ENCODE results near the gene TMED3. TPM values are rescaled to one million over a fixed set of nuclear protein-coding genes. Genes with fewer than 3 reads are reported as not detected.

The TMED3 gene
- total RNA-seq, 4 donors from 2014 or later, result 156 to 235 (median 190) TPM

GRCh38 chr15:79322945-79323344 is 12.0 kb downstream of the TMED3 start:
- intact Hi-C loops (cut with DNase I), result no loop called here
- Histone ChIP-seq H3K9me3 (no peaks in the 10 kb centered on the region), H3K4me3 (replicated peaks in 1 of 3) (no peak overlapping the region), H3K4me1 (peaks cover 3 to 8% of the 10 kb centered on the region in 2 donors), H3K27me3 (no peaks in the 10 kb centered on the region), H3K27ac (no peak overlapping the region), H3K36me3 (peaks cover 3 to 20% of the 10 kb centered on the region in 2 donors)
- no peak for TF ChIP-seq CTCF (IDR thresholded peaks at IDR 0.05)
- TF ChIP-seq POLR2A (IDR thresholded peaks at IDR 0.05), result no peak
- DNase-seq, result no peak
- 84 to 87% methylated on average over 6 of the region's 6 CpGs for WGBS, 2 donors

- Histone ChIP-seq H3K4me1 (peaks cover 13 to 15% of the 10 kb centered on the region in 2 donors), H3K27me3 (no peaks in the 10 kb centered on the region), H3K27ac (no peak overlapping the region), H3K4me3 (replicated peaks in 1 of 3) (no peak overlapping the region), H3K9me3 (no peaks in the 10 kb centered on the region), H3K36me3 (no peaks in the 10 kb centered on the region)
- DNase-seq, result no peak
- WGBS, 2 donors, result 76 to 78% methylated on average over 2 of the region's 2 CpGs
- TF ChIP-seq POLR2A (IDR thresholded peaks at IDR 0.05), result no peak
- intact Hi-C loops (cut with DNase I), result no loop called here
Observed at GRCh38 chr15:79329171-79329611, 18.3 kb downstream of the TMED3 start.

GRCh38 chr15:79332824-79333510 is 22.1 kb downstream of the TMED3 start:
- TF ChIP-seq POLR2A (IDR thresholded peaks at IDR 0.05) (no peak), CTCF (IDR thresholded peaks at IDR 0.05) (no peak)
- H3K9me3 ChIP-seq, result no peaks in the 10 kb centered on the region
- no peaks in the 10 kb centered on the region for H3K36me3 ChIP-seq
- no peak overlapping the region for H3K4me3 ChIP-seq (replicated peaks in 1 of 3)
- peak overlapping the region; percentile 2 to 13 (median 6) for H3K27ac ChIP-seq
- peak; percentile 55 to 58 for DNase-seq
- no peaks in the 10 kb centered on the region for H3K27me3 ChIP-seq
- H3K4me1 ChIP-seq, result peaks cover 13 to 15% of the 10 kb centered on the region in 2 donors
- 51 to 66% methylated on average over 5 of the region's 5 CpGs for WGBS, 2 donors
- intact Hi-C loops (cut with DNase I), result loop anchor here (10.0 kb wide), 1 partner anchor 522 kb away; no protein-coding TSS in a partner anchor

GRCh38 chr15:79337591-79337990 is 26.7 kb downstream of the TMED3 start:
- Histone ChIP-seq H3K4me1 (peaks cover 7 to 8% of the 10 kb centered on the region in 2 donors), H3K36me3 (no peaks in the 10 kb centered on the region), H3K4me3 (replicated peaks in 1 of 3) (no peak overlapping the region), H3K27ac (no peak overlapping the region), H3K9me3 (no peaks in the 10 kb centered on the region), H3K27me3 (no peaks in the 10 kb centered on the region)
- DNase-seq, result no peak
- WGBS, 2 donors, result 64 to 77% methylated on average over 7 of the region's 7 CpGs
- TF ChIP-seq POLR2A (IDR thresholded peaks at IDR 0.05), result no peak
- TF ChIP-seq CTCF (IDR thresholded peaks at IDR 0.05), result no peak
- intact Hi-C loops (cut with DNase I), result loop anchor here (10.0 kb wide), 1 partner anchor 517 kb away; no protein-coding TSS in a partner anchor

- intact Hi-C loops (cut with DNase I), result loop anchor here (10.0 kb wide), 1 partner anchor 515 kb away; no protein-coding TSS in a partner anchor
- no peaks in the 10 kb centered on the region for H3K4me1 ChIP-seq
- H3K27me3 ChIP-seq, result no peaks in the 10 kb centered on the region
- H3K36me3 ChIP-seq, result no peaks in the 10 kb centered on the region
- TF ChIP-seq POLR2A (IDR thresholded peaks at IDR 0.05), result no peak
- peak; percentile 71 to 96 (median 86) for TF ChIP-seq CTCF (IDR thresholded peaks at IDR 0.05)
- H3K27ac ChIP-seq, result no peak overlapping the region
- 68 to 73% methylated on average over 3 of the region's 3 CpGs for WGBS, 2 donors
- no peak overlapping the region for H3K4me3 ChIP-seq (replicated peaks in 1 of 3)
- peak; percentile 19 to 32 for DNase-seq
- no peaks in the 10 kb centered on the region for H3K9me3 ChIP-seq
Observed at GRCh38 chr15:79339588-79340314, 28.8 kb downstream of the TMED3 start.

All from thyroid gland (tissue), 4 donors.